Loucy (cell line): ENCODE measurements around the gene CLCC1.
"Not testable (repeated sequence)": the region's sequence is repeated elsewhere in the genome, so short reads cannot be mapped to it uniquely, and the experiment has no call there.

Experiments used
- H2AFZ ChIP-seq: fragments of 200-600 bp; sonication (generic); 2 replicates; pipeline ENCODE4 v1.6.0; 2016; ENCODE audit warnings: antibody characterized with exemption, mild to moderate bottlenecking, low read length, moderate library complexity
- H3F3A ChIP-seq: fragments of 200-600 bp; 2 replicates; pipeline ENCODE4 v1.6.0; 2016; ENCODE audit warnings: antibody characterized with exemption, low read depth, mild to moderate bottlenecking
- H3K27me3 ChIP-seq: fragments of 200-600 bp; sonication (generic); 2 replicates; pipeline ENCODE4 v1.6.1; 2014; ENCODE audit warnings: low read length, mild to moderate bottlenecking; ENCODE audit not compliant: insufficient read depth, poor library complexity, severe bottlenecking
- H3K36me3 ChIP-seq: fragments of 200-600 bp; sonication (generic); 2 replicates; pipeline ENCODE4 v1.6.1; 2016; ENCODE audit warnings: low read length; ENCODE audit not compliant: insufficient read depth
- H3K4me1 ChIP-seq: fragments of 200-600 bp; sonication (generic); 2 replicates; pipeline ENCODE4 v1.5.1; 2014; ENCODE audit warnings: low read length, mild to moderate bottlenecking; ENCODE audit not compliant: insufficient read depth, poor library complexity, severe bottlenecking
- H3K4me2 ChIP-seq: fragments of 200-600 bp; sonication (generic); 2 replicates; pipeline ENCODE4 v1.6.0; 2014; ENCODE audit warnings: antibody characterized with exemption, low read length, low read depth, mild to moderate bottlenecking; ENCODE audit not compliant: poor library complexity, severe bottlenecking
- H3K4me3 ChIP-seq: fragments of 200-600 bp; sonication (generic); 2 replicates; pipeline ENCODE4 v1.5.1; 2014; ENCODE audit warnings: low read length, mild to moderate bottlenecking, mixed read lengths; ENCODE audit not compliant: poor library complexity, severe bottlenecking
- H3K79me2 ChIP-seq: fragments of 200-600 bp; sonication (generic); 2 replicates; pipeline ENCODE4 v1.6.1; 2014; ENCODE audit warnings: low read length; ENCODE audit not compliant: insufficient read depth
- H3K9ac ChIP-seq: fragments of 200-600 bp; sonication (generic); 2 replicates; pipeline ENCODE4 v1.6.0; 2014; ENCODE audit warnings: mild to moderate bottlenecking, low read depth, low read length, moderate library complexity; ENCODE audit not compliant: poor library complexity, severe bottlenecking
- H3K9me2 ChIP-seq: fragments of 200-600 bp; sonication (generic); replicated peaks from 2 replicates; pipeline ENCODE4 v1.6.1; 2016; ENCODE audit warnings: low read depth, low read length, mixed read lengths
- H3K9me3 ChIP-seq: fragments of 200-600 bp; sonication (generic); 2 replicates; pipeline ENCODE4 v1.6.1; 2014; ENCODE audit warnings: mild to moderate bottlenecking, antibody characterized with exemption, low read length, low read depth; ENCODE audit not compliant: insufficient read depth
- H4K20me1 ChIP-seq: fragments of 200-600 bp; sonication (generic); 2 replicates; pipeline ENCODE4 v1.6.0; 2014; ENCODE audit warnings: antibody characterized with exemption, low read length, mild to moderate bottlenecking; ENCODE audit not compliant: insufficient read depth, poor library complexity, severe bottlenecking
- CTCF ChIP-seq: fragments of 200-600 bp; sonication (generic); conservative IDR thresholded peaks from 2 replicates; pipeline ENCODE4 v1.5.1; 2014; ENCODE audit warnings: mild to moderate bottlenecking, antibody characterized with exemption, low read length
- EZH2phosphoT487 ChIP-seq: fragments of 200-600 bp; IDR thresholded peaks from 2 replicates; pipeline ENCODE4 v1.6.1; 2018; ENCODE audit warnings: antibody characterized with exemption, mild to moderate bottlenecking, moderate library complexity, borderline replicate concordance

The CLCC1 gene

GRCh38 chr1:108963052-108963686, at the start of gene CLCC1:
CLCC1 (minus strand) TSS chr1:108963484; CDS start chr1:108950437, 13,047 bp downstream.
- H4K20me1 ChIP-seq, result peaks cover 26% of the 10 kb centered on the region
- peak within 1 kb of the TSS; percentile 61 for H3K9ac ChIP-seq
- H3K9me2 ChIP-seq, result no peaks in the 10 kb centered on the region
- H3K79me2 ChIP-seq, result no peaks in the 10 kb centered on the region
- peak within 1 kb of the TSS; percentile 77 for H3K4me2 ChIP-seq
- peak within 1 kb of the TSS; percentile 88 for H2AFZ ChIP-seq
- H3K4me1 ChIP-seq, result peaks cover 5% of the 10 kb centered on the region
- H3K27me3 ChIP-seq, result peaks cover 69% of the 10 kb centered on the region
- peak within 1 kb of the TSS; percentile 80 for H3K4me3 ChIP-seq
- TF ChIP-seq CTCF (no peak), EZH2phosphoT487 (no peak)
- H3F3A ChIP-seq, result no peaks in the 10 kb centered on the region
- no peaks in the 10 kb centered on the region for H3K9me3 ChIP-seq
- H3K36me3 ChIP-seq, result no peaks in the 10 kb centered on the region

GRCh38 chr1:109011335-109011734, 48.1 kb upstream of the CLCC1 start:
- H3K4me3 ChIP-seq, result no peak overlapping the region
- no peak overlapping the region for H3K9ac ChIP-seq

GRCh38 chr1:108996622-108997021, 33.3 kb upstream of the CLCC1 start:
- not testable (repeated sequence) for H3K4me2 ChIP-seq, H3K27me3 ChIP-seq, H4K20me1 ChIP-seq, H2AFZ ChIP-seq, H3K9me2 ChIP-seq, H3K4me3 ChIP-seq, H3K79me2 ChIP-seq, H3K4me1 ChIP-seq, H3F3A ChIP-seq, H3K9ac ChIP-seq, H3K9me3 ChIP-seq
- H3K36me3 ChIP-seq, result peaks cover 34% of the 10 kb centered on the region; the same call in 1 of the 2 replicates

More at GRCh38 chr1:109011335-109011734, 48.1 kb upstream of the CLCC1 start:
- Histone ChIP-seq H3K4me2 (no peak overlapping the region), H3K27me3 (no peaks in the 10 kb centered on the region), H3K4me1 (no peaks in the 10 kb centered on the region), H3K9me2 (no peaks in the 10 kb centered on the region), H3F3A (no peaks in the 10 kb centered on the region), H4K20me1 (no peaks in the 10 kb centered on the region), H3K36me3 (peaks cover 42% of the 10 kb centered on the region; the same call in 1 of the 2 replicates), H3K79me2 (no peaks in the 10 kb centered on the region), H3K9me3 (no peaks in the 10 kb centered on the region), H2AFZ (no peak overlapping the region)
- TF ChIP-seq EZH2phosphoT487, result no peak
- TF ChIP-seq CTCF, result no peak

GRCh38 chr1:108983114-108983513, 19.8 kb upstream of the CLCC1 start:
- no peak for TF ChIP-seq EZH2phosphoT487
- TF ChIP-seq CTCF, result no peak
- no peak overlapping the region for H3K9ac ChIP-seq
- no peaks in the 10 kb centered on the region for H4K20me1 ChIP-seq
- no peaks in the 10 kb centered on the region for H3F3A ChIP-seq
- no peak overlapping the region for H3K4me3 ChIP-seq
- H3K4me2 ChIP-seq, result no peak overlapping the region
- H3K27me3 ChIP-seq, result no peaks in the 10 kb centered on the region
- peaks cover 25% of the 10 kb centered on the region; the same call in 1 of the 2 replicates for H3K36me3 ChIP-seq
- H3K4me1 ChIP-seq, result no peaks in the 10 kb centered on the region
- no peaks in the 10 kb centered on the region for H3K9me2 ChIP-seq
- H3K79me2 ChIP-seq, result no peaks in the 10 kb centered on the region
- H2AFZ ChIP-seq, result no peak overlapping the region
- no peaks in the 10 kb centered on the region for H3K9me3 ChIP-seq
